ENCODE data around the gene CD101. TPM values are rescaled to one million over a fixed set of nuclear protein-coding genes. Genes with fewer than 3 reads are reported as not detected.

Gene CD101
- total RNA-seq, 2 donors from 2014 or later = 0.26 to 2.1 TPM

DNA sequence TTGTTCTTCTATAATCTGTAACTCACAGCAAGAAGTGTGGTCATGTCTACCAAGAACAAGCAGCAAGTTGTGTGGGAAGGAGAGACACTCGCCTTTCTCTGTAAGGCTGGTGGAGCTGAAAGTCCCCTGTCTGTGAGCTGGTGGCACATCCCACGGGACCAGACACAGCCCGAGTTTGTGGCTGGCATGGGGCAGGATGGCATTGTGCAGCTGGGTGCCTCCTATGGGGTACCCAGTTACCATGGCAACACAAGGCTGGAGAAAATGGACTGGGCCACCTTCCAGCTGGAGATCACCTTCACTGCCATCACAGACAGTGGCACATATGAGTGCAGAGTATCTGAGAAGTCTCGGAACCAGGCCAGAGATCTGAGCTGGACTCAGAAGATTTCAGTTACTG lies 15.5 kb downstream of the CD101 start:
- H3K9me3 Mint-ChIP-seq = no peaks in the 10 kb centered on the region
- no peak overlapping the region for H3K4me3 Mint-ChIP-seq
- no peak for ATAC-seq (replicated peaks)
- no peaks in the 10 kb centered on the region for H3K27me3 Mint-ChIP-seq
- no peak overlapping the region for H3K27ac Mint-ChIP-seq
- peaks cover 5% of the 10 kb centered on the region for H3K4me1 Mint-ChIP-seq
- no peaks in the 10 kb centered on the region for H3K36me3 Mint-ChIP-seq (ENCODE audit: low read depth)

DNA sequence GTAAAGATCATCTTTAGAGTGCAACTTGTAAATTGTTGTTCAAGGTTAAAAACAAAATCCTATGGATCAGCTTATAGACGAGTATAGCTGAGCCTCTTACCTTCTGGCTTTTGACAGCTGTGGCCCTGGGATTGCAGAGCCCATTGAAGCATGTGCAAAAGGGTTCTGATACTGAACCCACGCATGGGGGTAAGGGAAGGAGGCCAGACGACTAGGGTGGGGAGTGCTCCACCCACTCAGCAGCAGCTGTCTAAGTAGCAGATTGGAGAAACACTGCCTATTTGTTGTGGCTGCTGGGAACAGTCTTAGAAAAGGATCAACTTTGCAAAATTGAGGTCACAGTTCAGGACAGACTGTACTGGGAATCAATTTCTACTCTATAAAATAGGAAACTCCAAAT lies 16.1 kb downstream of the CD101 start:
- ATAC-seq (replicated peaks) = no peak
- Mint-ChIP-seq H3K4me3 (no peak overlapping the region), H3K27me3 (no peaks in the 10 kb centered on the region), H3K4me1 (peaks cover 5% of the 10 kb centered on the region), H3K27ac (no peak overlapping the region), H3K36me3 (ENCODE audit: low read depth) (no peaks in the 10 kb centered on the region), H3K9me3 (no peaks in the 10 kb centered on the region)

DNA sequence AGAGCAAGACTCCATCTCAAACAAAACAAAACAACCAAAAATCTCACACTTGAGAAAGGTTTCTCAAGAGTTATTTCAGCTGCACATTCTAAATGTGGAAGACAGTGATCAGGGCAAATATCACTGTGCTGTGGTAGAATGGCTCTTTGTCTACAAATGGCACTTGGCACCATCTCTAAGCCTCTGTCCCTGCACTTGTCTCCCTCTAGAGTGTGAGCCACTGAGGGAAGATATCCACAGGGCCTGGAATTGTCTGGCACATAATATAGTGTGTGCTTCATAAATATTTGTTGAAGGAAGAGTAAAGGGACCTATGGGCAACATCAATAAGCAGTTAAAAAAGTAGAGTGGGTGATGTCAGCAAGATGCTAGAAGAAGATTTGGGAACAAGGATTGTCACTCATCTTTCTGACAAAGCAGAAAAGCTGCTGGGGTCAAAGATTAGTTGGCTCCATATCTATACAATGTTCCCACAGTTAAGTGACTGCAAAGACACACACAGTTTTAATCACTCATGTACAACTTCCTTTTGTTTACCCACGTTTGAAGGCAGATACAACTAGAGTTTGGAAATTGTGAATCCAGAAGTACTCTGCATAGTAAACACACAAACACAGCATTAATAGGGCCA lies 19.1 kb downstream of the CD101 start:
- Mint-ChIP-seq H3K9me3 (no peaks in the 10 kb centered on the region), H3K27ac (no peak overlapping the region), H3K36me3 (ENCODE audit: low read depth) (no peaks in the 10 kb centered on the region), H3K4me1 (no peaks in the 10 kb centered on the region), H3K4me3 (no peak overlapping the region), H3K27me3 (no peaks in the 10 kb centered on the region)
- ATAC-seq (replicated peaks) = no peak

DNA sequence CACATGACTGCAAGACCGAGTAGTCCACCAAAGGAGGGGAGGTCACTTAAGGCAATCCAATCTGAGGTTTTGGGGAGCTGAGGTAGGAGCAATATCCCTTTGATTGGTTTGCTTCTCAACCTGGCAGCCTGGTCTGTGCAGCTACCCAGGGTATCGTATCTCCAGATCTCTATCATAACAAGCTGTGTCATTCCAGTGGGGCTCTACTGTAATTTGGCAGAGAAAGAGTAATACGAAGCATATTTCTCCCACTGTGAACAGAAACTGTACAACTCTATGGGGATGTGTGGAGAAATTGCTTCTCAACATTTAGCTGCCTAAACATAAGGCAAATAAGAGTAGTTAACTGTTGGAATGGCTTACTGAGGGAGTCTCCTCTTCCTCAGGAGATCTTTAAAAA lies 20.6 kb downstream of the CD101 start:
- no peaks in the 10 kb centered on the region for H3K27me3 Mint-ChIP-seq
- ATAC-seq (replicated peaks) = no peak
- no peaks in the 10 kb centered on the region for H3K4me1 Mint-ChIP-seq
- no peak overlapping the region for H3K27ac Mint-ChIP-seq
- H3K9me3 Mint-ChIP-seq = no peaks in the 10 kb centered on the region
- no peak overlapping the region for H3K4me3 Mint-ChIP-seq
- no peaks in the 10 kb centered on the region for H3K36me3 Mint-ChIP-seq (ENCODE audit: low read depth)

DNA sequence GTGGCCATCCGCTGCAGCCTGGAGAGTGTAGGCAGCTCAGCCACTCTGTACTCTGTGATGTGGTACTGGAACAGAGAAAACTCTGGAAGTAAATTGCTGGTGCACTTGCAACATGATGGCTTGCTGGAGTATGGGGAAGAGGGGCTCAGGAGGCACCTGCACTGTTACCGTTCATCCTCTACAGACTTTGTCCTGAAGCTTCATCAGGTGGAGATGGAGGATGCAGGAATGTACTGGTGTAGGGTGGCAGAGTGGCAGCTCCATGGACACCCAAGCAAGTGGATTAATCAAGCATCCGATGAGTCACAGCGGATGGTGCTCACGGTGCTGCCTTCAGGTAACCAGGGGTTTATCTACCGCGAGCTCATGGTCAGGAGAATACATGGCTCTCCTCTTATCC lies 24.0 kb downstream of the CD101 start:
- no peak overlapping the region for H3K4me3 Mint-ChIP-seq
- no peaks in the 10 kb centered on the region for H3K36me3 Mint-ChIP-seq (ENCODE audit: low read depth)
- no peaks in the 10 kb centered on the region for H3K27me3 Mint-ChIP-seq
- no peaks in the 10 kb centered on the region for H3K4me1 Mint-ChIP-seq
- H3K9me3 Mint-ChIP-seq = no peaks in the 10 kb centered on the region
- ATAC-seq (replicated peaks) = no peak
- no peak overlapping the region for H3K27ac Mint-ChIP-seq

DNA sequence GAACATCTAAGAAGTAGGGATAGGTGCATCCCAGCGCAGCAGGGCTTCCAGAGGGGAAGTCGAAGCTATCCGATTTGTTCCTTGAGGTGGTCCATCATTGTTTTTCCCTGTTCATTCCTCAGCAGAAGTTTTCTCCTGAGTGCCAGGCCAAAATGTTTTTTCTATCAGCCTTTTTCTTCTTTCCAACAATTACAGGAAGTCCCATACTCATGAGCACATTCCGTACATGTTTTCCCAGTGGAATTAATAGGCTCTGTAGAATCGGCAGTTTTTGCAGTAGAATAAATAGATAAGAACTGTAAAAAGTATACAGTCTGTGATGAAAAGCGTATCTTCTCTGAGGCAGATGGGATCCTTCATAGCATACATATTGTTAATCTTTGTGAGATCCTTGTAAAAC lies 24.8 kb downstream of the CD101 start:
- H3K27me3 Mint-ChIP-seq = no peaks in the 10 kb centered on the region
- no peak overlapping the region for H3K4me3 Mint-ChIP-seq
- no peaks in the 10 kb centered on the region for H3K36me3 Mint-ChIP-seq (ENCODE audit: low read depth)
- no peaks in the 10 kb centered on the region for H3K4me1 Mint-ChIP-seq
- no peaks in the 10 kb centered on the region for H3K9me3 Mint-ChIP-seq
- no peak overlapping the region for H3K27ac Mint-ChIP-seq
- no peak for ATAC-seq (replicated peaks)

DNA sequence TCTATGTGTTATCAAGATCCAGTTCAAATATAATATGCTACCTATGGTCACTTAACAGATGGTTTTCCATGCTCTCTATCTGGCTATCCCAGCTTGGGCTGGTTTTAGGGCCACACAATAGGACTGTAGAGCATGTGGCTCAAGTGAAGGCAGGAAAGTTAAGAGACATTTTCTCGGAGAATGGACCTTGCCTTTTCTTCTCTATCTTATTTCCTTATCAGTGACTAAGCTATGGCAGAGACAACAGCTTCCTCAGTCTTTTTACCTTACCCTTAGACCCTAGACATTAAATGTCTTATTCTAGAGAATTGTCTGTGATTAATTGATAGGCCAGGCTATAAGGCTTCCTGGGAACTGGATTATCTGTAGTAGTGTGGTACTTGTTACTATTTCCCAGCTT lies 28.1 kb downstream of the CD101 start:
- Mint-ChIP-seq H3K36me3 (ENCODE audit: low read depth) (no peaks in the 10 kb centered on the region), H3K4me3 (no peak overlapping the region), H3K9me3 (no peaks in the 10 kb centered on the region), H3K4me1 (peaks cover 11% of the 10 kb centered on the region), H3K27me3 (no peaks in the 10 kb centered on the region), H3K27ac (peak overlapping the region; percentile 73)
- ATAC-seq (replicated peaks) = no peak

DNA sequence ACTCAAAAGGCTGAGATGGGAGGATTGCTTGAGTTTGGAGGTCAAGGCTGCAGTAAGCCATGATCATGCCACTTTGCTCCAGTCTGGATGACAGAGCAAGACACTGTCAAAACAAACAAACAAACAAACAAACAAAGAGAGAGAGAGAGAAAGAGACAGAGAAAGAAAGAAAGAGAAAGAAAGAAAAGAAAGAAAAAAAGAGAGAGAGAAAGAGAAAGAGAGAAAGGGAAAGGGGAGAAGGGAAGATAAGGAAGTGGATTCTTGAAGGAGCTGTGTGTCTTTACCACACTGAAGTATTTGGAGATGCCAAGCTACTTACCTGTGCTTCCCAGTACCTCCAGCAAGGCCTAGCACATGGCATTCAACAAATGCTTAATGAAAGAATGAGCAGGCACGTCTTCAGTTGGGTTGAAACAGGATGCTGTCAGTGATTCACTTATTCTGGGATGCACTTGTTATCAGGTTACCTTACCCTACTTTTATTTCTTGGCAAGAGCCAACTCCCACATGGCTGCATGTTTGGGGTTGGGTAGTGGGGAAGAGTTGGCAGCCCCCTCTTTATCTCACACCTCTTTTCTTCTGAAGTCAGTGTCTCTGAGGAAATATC lies 28.8 kb downstream of the CD101 start:
- Mint-ChIP-seq H3K4me3 (no peak overlapping the region), H3K4me1 (peaks cover 11% of the 10 kb centered on the region), H3K9me3 (no peaks in the 10 kb centered on the region), H3K27ac (peak overlapping the region; percentile 73), H3K36me3 (ENCODE audit: low read depth) (no peaks in the 10 kb centered on the region), H3K27me3 (no peaks in the 10 kb centered on the region)
- peak; percentile 54 for ATAC-seq (replicated peaks)

DNA sequence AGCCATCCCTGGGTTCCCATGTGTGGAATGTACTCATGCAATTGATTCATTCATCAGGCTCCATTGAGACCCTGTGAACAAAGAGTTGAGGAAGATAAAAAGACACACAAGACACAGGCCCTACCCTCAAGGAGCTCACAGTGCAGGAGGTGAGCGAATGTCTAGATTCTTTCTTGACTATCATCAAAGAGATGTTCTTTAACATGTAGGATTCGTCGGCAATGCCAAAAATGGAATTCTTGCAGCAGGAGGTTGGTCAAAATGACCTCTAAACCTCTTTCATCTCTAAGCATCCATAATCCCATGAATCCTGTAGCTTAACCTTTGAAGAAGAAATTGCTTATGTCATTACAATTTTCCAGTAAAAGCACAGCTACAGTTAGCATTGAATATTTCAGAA lies 30.7 kb downstream of the CD101 start:
- no peaks in the 10 kb centered on the region for H3K9me3 Mint-ChIP-seq
- no peak overlapping the region for H3K4me3 Mint-ChIP-seq
- ATAC-seq (replicated peaks) = no peak
- H3K36me3 Mint-ChIP-seq (ENCODE audit: low read depth) = no peaks in the 10 kb centered on the region
- peaks cover 11% of the 10 kb centered on the region for H3K4me1 Mint-ChIP-seq
- no peaks in the 10 kb centered on the region for H3K27me3 Mint-ChIP-seq
- no peak overlapping the region for H3K27ac Mint-ChIP-seq

DNA sequence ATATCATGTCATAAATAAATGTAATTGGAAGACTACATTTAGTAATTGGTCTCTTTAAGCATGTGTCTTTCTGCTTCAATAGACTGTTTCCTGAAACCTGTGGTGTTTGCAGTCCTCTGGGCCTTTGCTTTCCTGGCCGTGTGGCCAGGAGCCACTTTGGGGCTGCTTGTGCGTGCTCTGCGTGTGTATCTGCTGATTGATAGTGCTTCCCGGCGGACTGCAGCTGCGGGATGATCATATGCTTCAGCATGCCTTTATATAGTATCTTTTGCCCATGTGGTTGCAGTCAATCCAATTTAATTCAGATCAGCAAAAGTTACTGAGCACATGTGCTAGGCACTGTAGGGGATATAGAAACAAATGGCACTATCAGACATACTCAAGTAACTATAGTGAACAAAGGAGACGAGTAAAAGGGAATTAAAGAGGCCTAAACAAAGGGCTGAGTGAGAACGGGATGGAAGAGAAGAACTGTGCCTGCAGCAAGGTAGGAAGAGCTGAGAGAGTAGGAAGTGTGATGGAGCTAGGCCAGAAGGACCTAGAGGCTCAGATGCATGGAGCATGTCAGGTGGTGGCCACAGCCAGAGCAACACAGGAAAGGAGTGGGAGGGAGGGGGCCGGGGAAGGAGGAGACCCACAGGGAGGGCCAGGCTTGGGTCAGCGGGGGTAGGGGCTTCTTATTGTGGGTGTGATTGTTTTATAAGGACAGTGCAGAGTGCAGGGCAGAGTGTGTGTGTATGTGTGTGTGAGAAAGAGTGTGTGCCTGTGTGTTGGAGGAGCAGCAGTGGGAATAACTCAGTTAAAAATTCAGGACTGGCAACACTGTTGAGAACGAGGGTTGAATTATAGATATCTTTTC lies 31.4 kb downstream of the CD101 start:
- Mint-ChIP-seq H3K9me3 (no peaks in the 10 kb centered on the region), H3K36me3 (ENCODE audit: low read depth) (no peaks in the 10 kb centered on the region), H3K4me3 (no peak overlapping the region), H3K27me3 (no peaks in the 10 kb centered on the region), H3K27ac (no peak overlapping the region), H3K4me1 (peaks cover 11% of the 10 kb centered on the region)
- no peak for ATAC-seq (replicated peaks)

DNA sequence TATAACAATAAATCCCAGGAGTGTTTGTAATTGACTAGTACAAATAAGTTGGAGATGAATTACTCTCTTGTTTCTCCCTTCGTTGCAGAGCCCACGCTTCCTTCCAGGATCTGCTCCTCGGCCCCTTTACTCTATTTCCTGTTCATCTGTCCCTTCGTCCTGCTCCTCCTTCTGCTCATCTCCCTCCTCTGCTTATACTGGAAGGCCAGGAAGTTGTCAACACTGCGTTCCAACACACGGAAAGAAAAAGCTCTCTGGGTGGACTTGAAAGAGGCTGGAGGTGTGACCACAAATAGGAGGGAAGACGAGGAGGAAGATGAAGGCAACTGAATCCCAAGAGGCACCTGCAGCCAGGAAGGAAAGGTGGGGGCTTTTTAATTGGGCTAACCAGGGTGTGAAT lies 32.2 kb downstream of the CD101 start:
- H3K9me3 Mint-ChIP-seq = no peaks in the 10 kb centered on the region
- H3K36me3 Mint-ChIP-seq (ENCODE audit: low read depth) = no peaks in the 10 kb centered on the region
- no peak overlapping the region for H3K27ac Mint-ChIP-seq
- H3K27me3 Mint-ChIP-seq = no peaks in the 10 kb centered on the region
- H3K4me1 Mint-ChIP-seq = peaks cover 11% of the 10 kb centered on the region
- no peak for ATAC-seq (replicated peaks)
- no peak overlapping the region for H3K4me3 Mint-ChIP-seq

DNA sequence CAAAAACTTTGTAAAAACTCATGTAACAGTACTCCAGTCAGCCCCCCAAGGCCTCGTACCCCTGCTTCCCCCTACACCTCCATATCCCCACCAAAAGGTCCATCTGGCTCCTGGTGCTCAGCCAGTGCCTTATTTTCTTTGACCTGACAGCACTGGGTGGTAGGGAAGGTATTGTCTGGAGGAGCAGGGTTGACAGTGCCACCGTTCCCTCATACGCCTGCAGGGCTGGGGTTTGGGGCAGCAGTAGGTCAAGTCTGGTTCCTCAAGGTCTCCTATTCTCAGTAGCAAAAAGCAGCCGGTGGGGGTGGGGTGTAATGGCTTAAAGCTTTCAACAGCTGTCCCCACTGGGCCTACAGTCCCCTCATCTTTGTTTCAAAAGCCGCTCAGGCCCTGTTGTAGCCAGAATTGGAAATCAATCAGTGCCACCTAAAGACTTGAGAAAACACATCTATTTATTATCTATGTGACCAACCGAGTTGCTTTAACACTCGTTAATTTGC lies 33.3 kb downstream of the CD101 start:
- no peak overlapping the region for H3K4me3 Mint-ChIP-seq
- ATAC-seq (replicated peaks) = no peak
- no peaks in the 10 kb centered on the region for H3K36me3 Mint-ChIP-seq (ENCODE audit: low read depth)
- no peaks in the 10 kb centered on the region for H3K27me3 Mint-ChIP-seq
- peaks cover 11% of the 10 kb centered on the region for H3K4me1 Mint-ChIP-seq
- H3K27ac Mint-ChIP-seq = no peak overlapping the region
- no peaks in the 10 kb centered on the region for H3K9me3 Mint-ChIP-seq

DNA sequence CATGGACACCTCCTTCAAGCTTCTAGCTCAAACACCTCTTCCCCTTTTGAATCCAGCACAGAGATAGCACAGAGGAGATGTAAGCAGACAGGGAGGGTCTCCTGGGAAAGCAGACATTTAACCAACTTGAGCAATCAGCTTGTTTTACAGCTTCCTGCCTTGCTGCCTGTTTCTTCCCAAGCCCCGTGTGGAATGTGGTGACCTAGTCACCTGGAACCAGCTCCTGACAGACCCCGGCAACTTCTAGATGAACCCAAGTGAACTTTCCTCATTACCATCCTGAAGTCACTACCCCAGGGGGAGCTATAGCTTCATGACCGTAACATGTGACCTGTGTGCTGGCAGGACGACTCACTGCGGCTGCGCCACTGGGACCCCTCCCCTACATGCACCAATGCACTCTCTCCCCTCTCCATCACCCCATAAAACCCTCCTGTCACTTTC lies 34.5 kb downstream of the CD101 start:
- Mint-ChIP-seq H3K36me3 (ENCODE audit: low read depth) (no peaks in the 10 kb centered on the region), H3K4me3 (no peak overlapping the region), H3K27ac (no peak overlapping the region), H3K4me1 (peaks cover 11% of the 10 kb centered on the region), H3K9me3 (no peaks in the 10 kb centered on the region), H3K27me3 (no peaks in the 10 kb centered on the region)
- ATAC-seq (replicated peaks) = no peak

DNA sequence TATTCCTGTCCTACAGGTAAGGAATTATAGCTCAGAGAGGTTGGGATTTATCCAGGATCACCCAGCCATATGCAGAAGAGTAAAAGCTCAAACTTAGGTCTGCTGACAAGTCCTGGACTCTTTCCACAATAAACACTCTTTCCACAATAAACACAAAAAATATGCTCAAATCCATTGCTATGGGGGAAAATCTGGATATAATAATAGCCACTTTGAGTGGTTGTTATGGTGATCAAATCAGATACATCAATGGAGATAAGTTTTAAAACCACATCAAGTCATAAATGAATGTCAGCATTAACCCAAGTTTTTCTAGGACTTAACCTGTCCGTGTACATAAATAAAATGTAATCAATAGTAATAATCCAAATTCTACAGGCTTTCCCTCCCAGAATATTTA lies 36.2 kb downstream of the CD101 start:
- Mint-ChIP-seq H3K9me3 (no peaks in the 10 kb centered on the region), H3K4me3 (no peak overlapping the region), H3K4me1 (peaks cover 11% of the 10 kb centered on the region), H3K36me3 (ENCODE audit: low read depth) (no peaks in the 10 kb centered on the region), H3K27me3 (no peaks in the 10 kb centered on the region), H3K27ac (no peak overlapping the region)
- no peak for ATAC-seq (replicated peaks)

DNA sequence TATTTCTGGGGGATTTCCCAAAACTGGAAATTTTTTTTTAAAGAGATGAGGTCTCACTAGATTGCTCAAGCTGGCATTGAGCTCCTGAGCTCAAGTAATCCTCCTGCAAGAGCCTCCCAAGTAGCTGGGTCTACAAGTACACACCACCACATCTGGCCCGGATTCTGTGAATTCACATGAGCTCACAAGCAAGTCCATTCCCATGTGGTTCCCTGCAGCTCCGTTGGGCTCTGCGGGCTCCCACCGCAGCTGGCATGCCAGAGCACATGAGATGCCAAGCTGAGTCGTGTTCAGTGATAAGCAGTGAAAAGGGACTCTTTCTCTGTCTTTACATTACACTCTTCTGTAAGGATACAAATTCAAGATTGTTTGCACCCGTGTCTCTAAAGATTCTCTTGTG lies 36.7 kb downstream of the CD101 start:
- ATAC-seq (replicated peaks) = no peak
- H3K36me3 Mint-ChIP-seq (ENCODE audit: low read depth) = no peaks in the 10 kb centered on the region

More for the DNA sequence above, 36.7 kb downstream of the CD101 start:
- Mint-ChIP-seq H3K4me3 (no peak overlapping the region), H3K4me1 (peaks cover 7% of the 10 kb centered on the region), H3K9me3 (no peaks in the 10 kb centered on the region), H3K27ac (no peak overlapping the region), H3K27me3 (no peaks in the 10 kb centered on the region)
